ENCODE results near the gene METTL13.
A peak's percentile ranks its signal among the peaks of the same experiment; 100 is the strongest.

The METTL13 gene

DNA sequence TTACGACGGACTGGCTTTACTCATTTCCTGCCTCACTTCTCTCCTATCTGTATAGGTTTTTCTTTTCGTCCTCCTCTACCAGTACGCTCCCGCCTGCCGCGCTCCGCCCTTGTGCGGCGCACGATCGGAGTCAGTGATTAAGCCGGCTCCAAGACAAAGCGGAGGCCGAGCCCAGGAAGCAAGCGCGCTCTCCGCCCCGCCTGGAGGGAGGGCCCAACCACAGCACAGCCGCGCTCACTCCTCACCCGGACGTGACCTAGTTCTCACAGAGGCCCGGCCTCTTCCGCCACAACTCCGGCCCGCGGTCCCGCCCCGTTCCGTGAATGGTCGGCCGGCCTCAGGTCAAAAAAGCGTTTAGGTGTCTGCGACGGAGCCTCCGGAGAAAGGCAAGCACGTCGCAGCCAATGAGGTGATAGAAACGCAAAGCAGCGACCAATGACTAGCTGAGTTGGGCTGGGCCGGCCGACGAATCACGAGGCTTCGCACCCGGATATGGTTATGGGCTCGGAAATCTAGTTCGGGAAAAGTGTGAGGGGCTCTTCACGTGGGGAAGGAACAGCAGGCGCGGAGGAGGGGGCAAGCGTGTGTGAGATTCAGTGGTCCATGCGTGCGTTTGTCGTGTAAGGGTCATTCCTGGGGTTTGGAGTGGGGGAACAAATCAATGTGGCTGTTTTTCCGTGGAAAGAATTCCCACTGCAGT, at the start of gene METTL13:
TSS of gene METTL13 (plus strand) at position 485 of the 700 bp plus-strand sequence. CDS start 308 bp downstream, outside the sequence.
- peak; percentile 99 for DNase-seq

- DNase-seq: peak; percentile 36
Measured at GRCh38 chr1:171736196-171736595, 45.3 kb upstream of the METTL13 start.

GRCh38 chr1:171738911-171739310, 42.5 kb upstream of the METTL13 start:
- no peak for DNase-seq

GRCh38 chr1:171739656-171740055, 41.8 kb upstream of the METTL13 start:
- peak; percentile 43 for DNase-seq

DNA sequence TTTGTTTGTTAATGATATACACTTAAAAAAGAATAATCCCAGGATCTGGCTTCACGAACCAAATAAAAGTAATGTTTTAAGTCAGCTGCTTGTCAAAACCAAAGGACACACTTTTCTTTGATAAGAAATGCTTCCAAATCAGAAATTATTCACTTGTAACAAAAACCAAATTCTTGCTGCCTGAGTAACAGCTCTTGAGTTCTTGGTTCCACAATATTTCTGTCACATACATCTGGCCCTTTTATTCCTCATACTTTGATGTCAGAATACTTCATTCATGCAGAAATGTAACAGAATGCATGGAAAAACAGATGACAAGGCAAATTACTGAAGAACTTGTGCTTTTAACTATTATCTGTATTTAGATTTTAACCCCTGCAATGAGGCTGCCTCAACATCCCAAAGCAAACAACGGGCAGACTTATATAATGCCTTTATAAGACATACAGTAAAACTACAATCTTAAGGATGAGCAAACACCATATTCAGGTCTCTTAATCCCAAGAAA, 41.0 kb upstream of the METTL13 start:
- no peak for DNase-seq

DNA sequence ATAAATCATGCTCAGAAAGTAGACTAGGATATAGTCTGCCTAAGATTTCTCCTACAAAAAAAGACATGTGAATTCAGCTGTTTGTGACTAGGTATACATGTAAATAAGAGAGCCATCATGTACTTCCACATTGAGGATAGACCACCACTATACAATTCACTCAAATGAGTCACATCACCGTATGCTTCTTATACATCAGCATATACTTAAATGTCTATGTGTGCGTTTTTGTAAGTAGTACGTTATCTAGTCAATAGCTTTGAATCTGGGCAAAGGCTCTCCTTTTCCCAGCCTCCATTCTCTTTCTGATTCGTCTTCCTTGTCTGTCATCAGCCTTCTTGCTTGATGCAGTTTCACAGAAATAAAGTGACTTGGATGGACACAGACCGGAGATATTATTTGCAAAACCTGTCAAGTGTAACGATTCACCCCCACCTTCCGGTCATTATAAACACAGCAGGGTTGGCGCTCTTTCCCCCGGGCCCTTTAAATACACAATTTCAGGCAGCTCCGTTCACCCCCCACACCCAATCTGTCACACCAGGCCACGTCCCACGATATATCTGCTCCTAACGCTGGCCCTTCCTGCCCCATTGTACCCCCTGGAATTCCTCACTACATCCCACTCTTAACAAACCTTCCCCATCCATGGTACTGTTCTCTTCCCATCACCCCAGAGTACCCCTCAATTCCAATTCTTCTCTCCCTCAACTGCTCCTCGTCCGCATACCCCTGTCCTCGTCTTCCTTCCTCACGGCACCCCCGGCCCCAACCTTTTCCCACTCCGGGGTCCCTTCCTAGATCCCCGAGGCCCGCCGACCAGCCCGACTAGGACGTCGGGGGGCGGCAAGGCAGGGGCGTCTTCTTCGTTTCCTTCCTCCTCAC, 40.2 kb upstream of the METTL13 start:
- DNase-seq: peak; percentile 57

- DNase-seq: peak; percentile 85
Measured at GRCh38 chr1:171741872-171742576, 39.4 kb upstream of the METTL13 start, which contains the start of gene VAMP4. TSS of gene VAMP4 (minus strand) at chr1:171742065. CDS start at chr1:171738414, 3,651 bp downstream.

- peak; percentile 31 for DNase-seq
Measured at GRCh38 chr1:171742577-171742922, 38.9 kb upstream of the METTL13 start.

DNA sequence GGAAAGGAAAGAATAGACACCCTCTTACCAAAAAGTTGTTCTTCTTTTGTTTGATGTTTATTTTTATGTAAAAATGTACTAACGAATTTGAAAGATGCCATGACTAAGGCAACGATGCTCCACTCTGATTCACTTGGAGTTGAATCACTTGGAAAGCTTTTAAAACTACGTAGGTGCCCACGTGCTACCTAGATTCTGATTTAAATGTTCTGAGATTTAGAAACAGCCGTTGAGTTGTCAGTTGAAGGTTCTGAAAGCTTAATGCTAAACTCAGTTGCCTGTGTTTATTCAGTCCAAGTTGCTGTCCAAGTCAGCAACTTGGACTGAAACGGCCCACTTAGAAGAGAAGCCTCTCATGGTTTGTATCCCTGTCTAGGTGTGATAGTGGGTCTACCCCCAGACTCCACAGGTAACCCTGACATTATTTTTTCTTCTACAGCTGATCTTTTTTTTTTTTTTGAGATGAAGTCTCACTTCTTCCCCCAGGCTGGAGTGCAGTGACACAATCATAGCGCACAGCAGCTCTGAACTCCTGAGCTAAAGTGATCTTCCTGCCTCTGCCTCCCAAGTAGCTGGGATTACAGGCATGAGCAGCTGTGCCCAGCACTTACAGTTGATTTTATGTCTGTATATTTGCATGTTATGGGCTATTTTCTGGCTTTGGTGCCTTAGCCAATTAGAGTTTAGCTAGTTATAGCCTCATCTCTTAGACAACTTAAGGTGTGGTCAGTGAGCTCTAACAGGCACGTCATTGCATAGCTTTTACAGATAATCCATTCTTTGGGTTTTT, 38.2 kb upstream of the METTL13 start:
- DNase-seq: peak; percentile 66

DNA sequence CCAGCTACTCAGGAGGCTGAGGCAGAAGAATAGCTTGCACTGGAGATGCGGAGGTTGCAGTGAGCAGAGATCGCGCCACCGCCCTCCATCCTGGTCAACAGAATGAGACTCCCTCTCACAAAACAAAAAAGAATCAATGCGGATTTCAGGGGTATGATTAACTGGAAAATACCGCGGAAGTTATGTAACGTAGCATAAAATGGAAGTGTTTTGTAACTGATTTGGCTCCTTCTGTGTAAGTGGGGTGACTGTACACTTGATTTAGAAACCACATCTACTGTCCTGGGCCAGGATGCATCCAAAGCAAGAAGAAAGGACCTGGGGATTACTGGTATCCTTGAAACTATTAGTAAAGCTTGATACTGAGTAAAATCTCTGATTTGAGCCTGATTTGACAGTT, 36.5 kb upstream of the METTL13 start:
- peak; percentile 69 for DNase-seq

DNA sequence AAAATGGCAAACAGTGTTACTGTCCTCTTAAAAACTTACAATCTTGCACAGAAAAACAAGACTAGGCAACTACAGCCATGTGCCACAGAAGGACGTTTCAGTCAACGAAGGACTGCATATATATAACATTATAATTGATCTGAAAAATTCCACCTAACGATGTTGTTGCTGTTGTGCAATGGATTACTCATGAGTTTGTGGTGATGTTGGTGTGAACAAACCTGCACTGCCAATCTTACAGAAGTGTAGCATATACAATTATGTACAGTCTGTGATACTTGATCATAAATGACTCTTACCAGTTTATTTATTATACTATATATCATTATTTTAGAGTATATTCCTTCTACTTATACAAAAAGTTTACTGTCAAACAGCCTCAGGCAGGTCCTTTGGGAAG, 32.8 kb upstream of the METTL13 start:
- no peak for DNase-seq

- no peak for DNase-seq
Measured at GRCh38 chr1:171751221-171751620, 30.2 kb upstream of the METTL13 start.

- no peak for DNase-seq
Measured at GRCh38 chr1:171753182-171753581, 28.3 kb upstream of the METTL13 start.

- DNase-seq: no peak
Measured at GRCh38 chr1:171753685-171754352, 27.6 kb upstream of the METTL13 start.

GRCh38 chr1:171754353-171754705, 27.1 kb upstream of the METTL13 start:
- DNase-seq: no peak

GRCh38 chr1:171754971-171755370, 26.5 kb upstream of the METTL13 start:
- DNase-seq: no peak

- DNase-seq: no peak
Measured at GRCh38 chr1:171756856-171757255, 24.6 kb upstream of the METTL13 start.

GRCh38 chr1:171758011-171758410, 23.4 kb upstream of the METTL13 start:
- DNase-seq: no peak

DNA sequence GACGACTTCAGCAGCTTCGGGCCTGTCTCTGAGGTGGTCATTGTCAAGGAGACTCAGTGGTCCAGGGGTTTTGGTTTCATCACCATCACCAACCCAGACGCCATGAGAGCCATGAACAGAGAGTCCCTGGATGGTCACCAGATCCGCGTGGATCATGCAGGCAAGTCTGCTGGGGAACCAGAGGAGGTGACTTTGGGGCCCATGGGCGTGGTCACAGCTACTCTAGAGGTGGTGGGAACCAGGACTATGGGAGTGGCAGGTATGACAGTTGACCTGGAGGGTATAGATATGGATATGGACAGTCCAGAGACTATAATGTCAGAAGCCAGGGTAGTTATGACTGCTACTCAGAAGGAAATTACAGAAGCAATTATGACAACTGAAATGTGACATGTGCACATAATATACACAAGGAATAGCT, 19.3 kb upstream of the METTL13 start:
- DNase-seq: no peak

GRCh38 chr1:171763764-171764163, 17.7 kb upstream of the METTL13 start:
- DNase-seq: no peak

GRCh38 chr1:171769171-171769570, 12.3 kb upstream of the METTL13 start:
- DNase-seq: no peak

DNA sequence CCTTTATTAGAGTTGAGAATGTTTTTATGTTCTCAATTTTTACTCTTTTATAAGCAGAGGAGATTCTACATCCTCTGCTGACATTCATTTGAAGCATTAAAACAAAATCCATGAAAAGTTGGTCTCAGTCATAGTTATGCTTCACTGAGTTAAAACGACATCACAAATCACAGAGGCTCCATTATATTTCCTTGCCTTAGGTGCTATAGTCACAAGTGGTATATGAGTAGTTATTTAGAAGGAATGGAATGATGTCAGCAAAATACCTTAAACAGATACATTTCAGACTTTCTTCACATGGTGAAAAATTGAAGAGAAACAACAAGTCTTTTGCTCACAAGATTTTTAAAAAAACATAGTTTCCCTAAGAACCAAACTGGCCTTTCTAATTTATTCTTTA, 11.7 kb upstream of the METTL13 start:
- DNase-seq: no peak
